Breast epithelium (tissue), 4 donors: ENCODE measurements around the gene TRIM38. TPM values are rescaled to one million over a fixed set of nuclear protein-coding genes. Genes with fewer than 3 reads are reported as not detected.

ENCODE experiments used
- DNase-seq, 2 donors: peaks; one replicate each; pipeline ENCODE4 v3.0.0-alpha.2; 2019; ENCODE audit warnings: low spot score in 2 of 2
- H3K27ac ChIP-seq, 2 donors: fragments of 200-600 bp; sonication (generic) in 1 of 2; one replicate each; pipeline ENCODE4 v1.5.1; 2016 to 2019; ENCODE audit warnings: mild to moderate bottlenecking in 1 of 2
- H3K27me3 ChIP-seq, 2 donors: fragments of 200-600 bp; sonication (generic) in 1 of 2; one replicate each; pipeline versions ENCODE4 v1.5.1 to v1.6.0; 2017 to 2019; ENCODE audit warnings: control low read depth in 1 of 2, mild to moderate bottlenecking in 1 of 2
- H3K36me3 ChIP-seq: fragments of 200-600 bp; one replicate; pipeline ENCODE4 v1.5.1; 2019
- H3K4me1 ChIP-seq, 2 donors: fragments of 200-600 bp; sonication (generic); one replicate each; pipeline ENCODE4 v1.5.1; 2016 to 2019; ENCODE audit warnings: control low read depth in 1 of 2
- H3K4me3 ChIP-seq, 3 donors: fragments of 200-600 bp; sonication (generic); 1 replicate in 2 of 3; 2 replicates in 1 of 3; pipeline ENCODE4 v1.5.1; 2016 to 2019; ENCODE audit warnings: mild to moderate bottlenecking in 3 of 3, moderate library complexity in 2 of 3
- H3K9me3 ChIP-seq, 2 donors: fragments of 200-600 bp; sonication (generic) in 1 of 2; one replicate each; pipeline ENCODE4 v1.5.1; 2016 to 2019; ENCODE audit warnings: control low read depth in 1 of 2
- CTCF ChIP-seq, 3 donors: fragments of 450-650 bp; IDR thresholded peaks; one replicate each; pipeline ENCODE4 v1.5.1; 2016 to 2017; ENCODE audit warnings: antibody characterized with exemption in 3 of 3, mild to moderate bottlenecking in 3 of 3, moderate library complexity in 3 of 3
- POLR2A ChIP-seq: fragments of 450-650 bp; IDR thresholded peaks from one replicate; pipeline ENCODE4 v1.6.1; 2016; ENCODE audit warnings: antibody characterized with exemption, mild to moderate bottlenecking, moderate library complexity
- POLR2AphosphoS5 ChIP-seq, 3 donors: sonication (generic); formaldehyde crosslinking; IDR thresholded peaks; one replicate each; pipeline ENCODE4 v1.6.1; 2017; ENCODE audit warnings: antibody characterized with exemption in 3 of 3
- intact Hi-C: fragments of 100-400 bp; cut with DNase I; formaldehyde crosslinking; loops from one replicate; pipeline ENCODE4 v1.15.1; 2023; ENCODE audit warnings: low total_unique reads
- total RNA-seq, 3 donors: library from RNA; depleted of rRNA; stranded (reverse); fragments of >200 nt; gene quantifications; one replicate each; pipeline ENCODE4 v1.1.0, GENCODE V29; 2016

Gene TRIM38
- total RNA-seq, 3 donors from 2014 or later: 11.8 to 16.2 (median 12.1) TPM

- no peak overlapping the region for H3K27ac ChIP-seq
- H3K36me3 ChIP-seq: no peaks in the 10 kb centered on the region
These were observed 62.0 kb downstream of the TRIM38 start for GRCh38 chr6:26024651-26025046.

DNA sequence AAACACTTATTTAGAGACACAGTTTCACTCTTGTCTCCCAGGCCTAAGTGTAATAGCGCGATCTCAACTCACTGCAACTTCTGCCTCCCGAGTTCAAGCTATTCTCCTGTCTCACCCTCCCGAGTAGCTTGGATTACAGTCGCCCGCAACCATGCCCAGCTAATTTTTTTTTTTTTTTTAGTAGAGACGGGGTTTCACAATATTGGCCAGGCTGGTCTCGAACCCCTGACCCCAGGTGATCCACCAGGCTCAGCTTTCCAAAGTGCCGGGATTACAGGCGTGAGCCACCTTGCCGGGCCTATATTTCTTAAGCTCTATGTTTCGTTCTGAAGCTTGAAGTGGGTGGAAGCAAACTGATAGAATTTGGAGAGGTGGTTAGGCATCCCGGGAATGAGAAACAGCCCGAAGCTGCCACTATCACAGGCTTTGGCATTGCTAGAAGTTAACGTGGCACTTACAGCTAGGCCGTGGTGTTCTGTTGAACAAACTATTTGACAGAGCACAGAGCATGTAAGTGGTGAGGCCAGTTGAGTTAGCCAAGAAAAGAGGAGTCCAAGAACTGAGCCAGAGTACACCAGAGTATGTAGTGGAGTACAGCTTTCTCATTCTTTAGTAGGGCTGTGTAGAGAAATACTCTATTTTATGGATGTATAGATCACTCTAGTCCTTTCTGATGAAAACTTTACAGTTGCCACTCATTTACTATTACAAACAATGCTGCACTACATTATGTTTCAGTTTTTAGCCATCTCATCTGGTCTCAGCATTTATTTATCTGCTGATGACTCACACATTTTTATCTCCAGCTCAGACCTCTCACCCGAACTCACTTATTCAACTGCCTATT is 62.7 kb downstream of the TRIM38 start:
- H3K27ac ChIP-seq: peak overlapping the region; percentile 97 to 98
- no peaks in the 10 kb centered on the region for H3K27me3 ChIP-seq
- no peaks in the 10 kb centered on the region for H3K9me3 ChIP-seq
- no peak for TF ChIP-seq CTCF (IDR thresholded peaks at IDR 0.05)
- intact Hi-C loops: no loop called here
- no peaks in the 10 kb centered on the region for H3K36me3 ChIP-seq
- H3K4me3 ChIP-seq: no peak overlapping the region
- peak in 1 of 2 donors; percentile 63 for DNase-seq
- H3K4me1 ChIP-seq: no peaks in the 10 kb centered on the region

More at GRCh38 chr6:26024651-26025046, 62.0 kb downstream of the TRIM38 start:
- DNase-seq: no peak
- no peaks in the 10 kb centered on the region for H3K4me1 ChIP-seq
- TF ChIP-seq CTCF (IDR thresholded peaks at IDR 0.05): no peak
- no peak for TF ChIP-seq POLR2A
- no peak for TF ChIP-seq POLR2AphosphoS5 (IDR thresholded peaks at IDR 0.05)
- H3K9me3 ChIP-seq: no peaks in the 10 kb centered on the region
- no peaks in the 10 kb centered on the region for H3K27me3 ChIP-seq
- intact Hi-C loops: no loop called here
- H3K4me3 ChIP-seq: no peak overlapping the region

DNA sequence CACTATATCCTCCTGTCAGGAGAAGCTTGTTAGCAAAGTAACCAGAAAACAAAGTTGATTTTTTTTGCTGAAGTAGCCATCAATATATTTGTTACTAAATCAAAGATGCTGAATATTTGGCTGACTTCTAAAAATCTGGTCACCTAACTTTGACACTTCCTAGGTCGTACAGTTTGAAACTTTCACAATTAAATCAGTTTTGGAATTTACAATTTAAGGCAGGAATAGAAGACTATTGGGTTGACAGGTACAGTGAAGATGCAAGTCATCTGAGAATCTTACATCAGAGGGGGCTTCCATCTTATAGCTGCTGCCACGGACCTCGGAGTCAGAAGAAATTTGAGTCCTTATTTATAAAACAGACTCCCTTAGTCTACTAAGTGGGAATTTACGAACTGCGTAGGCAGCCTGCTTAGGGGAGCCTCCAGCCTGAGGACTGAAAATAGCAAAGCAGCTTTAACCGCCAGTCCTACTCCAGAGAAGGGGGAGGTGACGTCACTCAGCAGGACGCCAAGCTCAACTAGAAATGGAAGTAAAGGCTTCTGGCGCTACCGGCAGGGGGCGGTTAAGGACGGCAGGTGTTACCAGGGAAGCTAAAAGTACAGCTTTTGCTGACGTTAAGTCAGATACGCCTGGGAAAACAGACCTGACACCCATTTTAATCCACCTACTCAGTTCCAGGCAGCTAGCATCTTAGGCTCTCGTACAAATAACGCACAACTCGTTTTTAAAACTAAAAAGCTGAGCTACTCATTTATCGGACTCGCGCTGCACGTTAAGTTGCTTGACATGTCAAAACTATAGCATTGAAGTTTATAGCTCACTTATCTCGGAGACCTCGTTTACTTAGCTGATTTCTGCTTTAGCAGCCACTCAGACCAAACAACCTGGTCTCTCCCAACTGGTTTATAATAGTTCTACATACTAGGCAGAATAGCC is 63.6 kb downstream of the TRIM38 start:
- peak; percentile 57 to 90 (median 68) for TF ChIP-seq POLR2AphosphoS5 (IDR thresholded peaks at IDR 0.05)
- TF ChIP-seq POLR2A: no peak
- TF ChIP-seq CTCF (IDR thresholded peaks at IDR 0.05): peak; percentile 83 to 98 (median 94)
- Histone ChIP-seq H3K4me3 (peak overlapping the region; percentile 59 to 81 (median 61)), H3K4me1 (no peaks in the 10 kb centered on the region), H3K27ac (peak overlapping the region; percentile 97 to 98), H3K27me3 (no peaks in the 10 kb centered on the region), H3K36me3 (no peaks in the 10 kb centered on the region), H3K9me3 (no peaks in the 10 kb centered on the region)
- peak; percentile 94 to 97 for DNase-seq
- intact Hi-C loops: no loop called here

DNA sequence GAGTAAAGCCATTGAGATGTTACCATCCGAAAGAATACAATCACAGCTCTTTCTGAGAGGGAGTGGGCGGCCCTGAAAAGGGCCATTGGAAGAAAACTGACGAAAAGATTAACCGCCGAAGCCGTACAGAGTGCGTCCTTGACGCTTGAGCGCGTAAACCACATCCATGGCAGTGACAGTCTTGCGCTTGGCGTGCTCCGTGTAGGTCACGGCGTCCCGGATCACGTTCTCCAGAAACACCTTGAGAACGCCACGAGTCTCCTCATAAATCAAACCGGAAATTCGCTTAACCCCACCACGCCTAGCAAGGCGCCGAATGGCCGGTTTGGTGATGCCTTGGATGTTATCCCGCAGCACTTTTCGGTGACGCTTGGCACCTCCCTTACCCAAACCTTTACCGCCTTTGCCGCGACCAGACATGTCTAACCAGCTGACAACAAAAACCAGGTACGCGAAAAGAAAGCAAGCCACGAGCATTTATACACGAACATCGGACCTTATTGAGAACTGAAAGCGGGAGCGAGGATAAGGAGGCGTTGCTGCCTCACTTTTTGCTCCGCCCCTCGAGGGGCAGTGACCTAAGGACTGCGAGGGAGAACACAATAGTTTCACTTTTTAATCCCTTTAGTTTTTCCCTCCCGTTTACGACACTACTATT is 64.4 kb downstream of the TRIM38 start:
- H3K9me3 ChIP-seq: no peaks in the 10 kb centered on the region
- peak; percentile 98 for TF ChIP-seq POLR2A
- peak in 2 of 3 donors; percentile 19 to 23 for TF ChIP-seq CTCF (IDR thresholded peaks at IDR 0.05)
- TF ChIP-seq POLR2AphosphoS5 (IDR thresholded peaks at IDR 0.05): peak; percentile 99 to 100 (median 100)
- no peaks in the 10 kb centered on the region for H3K36me3 ChIP-seq
- intact Hi-C loops: no loop called here
- H3K4me1 ChIP-seq: no peaks in the 10 kb centered on the region
- H3K27ac ChIP-seq: peak overlapping the region; percentile 97 to 98
- peak overlapping the region; percentile 59 to 81 (median 61) for H3K4me3 ChIP-seq
- peak; percentile 90 to 94 for DNase-seq
- no peaks in the 10 kb centered on the region for H3K27me3 ChIP-seq
